ENCODE measurements around the gene ANGPTL2. TPM values are rescaled to one million over a fixed set of nuclear protein-coding genes. Genes with fewer than 3 reads are reported as not detected.
A peak's percentile ranks its signal among the peaks of the same experiment; 100 is the strongest.

Gene ANGPTL2
- total RNA-seq, 2 experiments from 2014 or later: not detected

DNA sequence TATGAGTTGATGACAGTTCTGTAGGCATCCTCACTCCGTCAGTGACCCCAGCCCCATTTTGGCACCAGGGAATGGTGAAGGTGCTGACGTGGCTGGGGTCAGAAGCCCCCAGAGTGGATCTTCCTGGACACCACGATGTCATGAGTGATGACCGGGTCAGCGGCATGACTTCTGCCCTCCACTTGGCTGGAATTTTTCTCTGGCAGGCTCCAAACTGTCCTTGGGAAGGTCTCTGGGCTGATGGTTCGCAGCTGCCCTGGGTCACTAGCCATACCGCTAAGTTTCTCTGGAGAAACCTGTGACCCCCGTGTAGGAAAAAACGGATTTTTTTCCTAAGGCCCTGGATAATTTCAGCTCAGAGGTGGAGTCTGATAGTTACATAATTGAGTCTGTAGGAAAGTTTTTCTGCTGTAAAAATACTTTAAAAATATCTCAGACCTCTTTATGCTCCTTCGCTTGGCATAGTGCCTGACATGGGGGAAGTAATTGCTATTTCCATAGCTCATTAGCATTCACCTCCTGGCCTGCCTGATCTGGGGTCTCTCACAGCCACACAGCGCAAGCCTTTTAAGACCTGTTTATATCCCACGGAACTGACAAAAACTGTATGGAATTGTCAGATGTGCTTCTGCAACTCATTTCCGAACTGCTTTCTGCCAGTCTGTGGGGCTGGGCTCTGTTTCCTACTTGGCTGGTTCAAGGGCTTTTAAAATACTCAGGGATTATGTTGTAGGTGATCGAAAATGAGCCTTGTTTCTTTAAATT lies 69.2 kb downstream of the ANGPTL2 start:
- no peak overlapping the region for H3K27ac Mint-ChIP-seq
- H3K36me3 Mint-ChIP-seq: no peaks in the 10 kb centered on the region
- H3K4me1 Mint-ChIP-seq: peaks cover 27% of the 10 kb centered on the region
- CTCF ChIA-PET: no interaction called here
- H3K27me3 Mint-ChIP-seq: no peaks in the 10 kb centered on the region
- no peak for DNase-seq
- H3K4me3 Mint-ChIP-seq: no peak overlapping the region
- no peaks in the 10 kb centered on the region for H3K9me3 Mint-ChIP-seq (ENCODE audit: low read depth)
- ATAC-seq: no peak

DNA sequence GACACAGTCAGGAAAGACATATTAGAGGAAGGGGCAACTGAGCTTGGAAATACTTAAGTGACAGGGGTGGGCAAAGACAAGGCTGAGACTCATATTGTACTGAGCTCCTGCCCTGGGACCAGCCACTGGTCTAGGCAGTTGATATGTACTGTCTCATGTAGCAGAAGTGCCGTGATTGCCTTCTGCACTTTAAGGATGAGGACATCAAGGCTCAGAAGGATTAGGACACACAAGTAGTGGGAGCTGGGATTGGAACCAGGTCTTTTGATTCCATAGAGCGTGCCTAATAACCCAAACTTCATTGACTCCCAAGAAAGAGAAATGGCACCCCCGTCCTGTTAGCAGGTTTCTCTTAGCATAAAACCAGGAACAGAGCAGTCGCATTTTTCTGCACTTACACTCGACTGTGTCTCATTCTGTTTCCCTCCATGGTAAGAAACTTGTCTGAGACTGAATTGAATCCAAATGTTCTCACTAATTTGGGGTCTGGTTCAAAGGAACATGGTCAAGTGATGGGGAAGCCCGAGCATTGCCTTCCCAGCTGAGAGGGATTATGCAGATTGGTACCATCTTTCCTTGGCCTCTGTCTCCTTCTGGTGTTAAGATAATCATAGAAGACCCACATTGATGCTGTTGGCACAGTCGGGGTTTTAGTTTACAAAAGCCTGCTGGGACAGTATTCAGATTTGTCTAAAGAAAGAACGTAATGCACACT lies 70.4 kb downstream of the ANGPTL2 start:
- Mint-ChIP-seq H3K27me3 (no peaks in the 10 kb centered on the region), H3K9me3 (ENCODE audit: low read depth) (no peaks in the 10 kb centered on the region), H3K4me1 (peaks cover 28% of the 10 kb centered on the region), H3K27ac (no peak overlapping the region), H3K36me3 (peaks cover 1% of the 10 kb centered on the region), H3K4me3 (no peak overlapping the region)
- ATAC-seq (no peak), DNase-seq (no peak)
- CTCF ChIA-PET: no interaction called here

DNA sequence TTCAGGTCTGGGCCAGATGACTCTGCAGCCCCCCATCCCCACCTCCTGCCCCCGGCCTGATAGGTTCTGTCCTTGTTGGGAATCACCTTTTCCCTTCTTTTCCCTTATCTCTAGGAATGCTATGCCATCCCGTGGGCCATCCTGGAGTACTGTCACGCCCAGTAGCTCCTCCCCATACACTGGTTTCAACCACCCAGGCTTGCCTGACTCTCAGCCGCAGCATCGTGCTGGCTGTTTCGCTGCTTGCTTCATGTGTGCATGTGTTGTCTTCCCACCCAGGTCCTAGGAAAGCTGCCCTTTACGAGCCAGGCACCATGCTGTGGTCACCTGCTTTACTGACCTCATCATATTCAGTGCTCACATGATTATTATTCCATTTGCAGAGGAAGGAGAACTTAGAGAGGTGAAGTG lies 71.8 kb downstream of the ANGPTL2 start:
- Mint-ChIP-seq H3K27ac (no peak overlapping the region), H3K4me3 (no peak overlapping the region), H3K27me3 (no peaks in the 10 kb centered on the region), H3K9me3 (ENCODE audit: low read depth) (no peaks in the 10 kb centered on the region), H3K36me3 (peaks cover 1% of the 10 kb centered on the region), H3K4me1 (peaks cover 30% of the 10 kb centered on the region)
- CTCF ChIA-PET: no interaction called here
- ATAC-seq (no peak), DNase-seq (no peak)

DNA sequence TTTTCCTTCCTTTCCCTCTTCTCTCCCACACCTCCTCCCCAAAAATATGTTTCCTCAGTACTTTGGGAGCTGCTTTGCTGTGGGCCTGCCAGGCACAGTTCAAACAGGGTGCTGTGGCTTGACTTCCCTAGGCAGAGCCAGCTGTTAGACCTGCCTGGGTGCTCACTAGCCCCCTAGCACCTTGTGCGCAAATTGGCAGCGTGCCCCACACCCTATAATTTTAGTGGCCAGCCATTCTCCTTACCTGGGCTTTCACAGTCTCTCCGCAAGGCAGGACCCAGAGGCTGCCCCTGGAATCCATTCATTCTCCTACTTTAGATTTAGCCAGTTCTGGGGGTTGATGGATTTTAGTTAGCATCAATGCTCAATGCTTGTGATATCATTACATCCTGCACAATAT lies 72.3 kb downstream of the ANGPTL2 start:
- Mint-ChIP-seq H3K27ac (no peak overlapping the region), H3K4me3 (no peak overlapping the region), H3K9me3 (ENCODE audit: low read depth) (no peaks in the 10 kb centered on the region), H3K36me3 (peaks cover 1% of the 10 kb centered on the region), H3K27me3 (no peaks in the 10 kb centered on the region), H3K4me1 (peaks cover 30% of the 10 kb centered on the region)
- DNase-seq: no peak
- ATAC-seq: no peak
- CTCF ChIA-PET: no interaction called here

DNA sequence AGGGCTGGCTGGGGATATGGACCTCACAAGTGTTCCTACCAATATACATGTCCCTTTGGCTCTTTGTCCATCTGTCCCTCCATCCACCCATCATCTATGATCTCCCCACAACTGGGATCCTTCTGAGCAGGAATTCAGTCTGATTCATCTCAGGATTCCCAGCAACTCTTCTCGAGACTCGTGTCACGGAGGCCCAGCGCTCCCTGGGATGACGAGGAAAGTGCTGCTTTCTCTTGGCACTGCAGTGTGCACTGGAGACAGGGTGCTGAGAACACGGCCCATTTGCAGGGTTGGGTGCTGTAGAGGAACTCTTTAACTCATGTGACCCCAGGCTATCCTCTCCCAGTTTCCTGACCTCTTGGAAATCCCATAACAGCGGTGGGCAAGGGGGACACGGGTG lies 72.9 kb downstream of the ANGPTL2 start:
- no peaks in the 10 kb centered on the region for H3K27me3 Mint-ChIP-seq
- no peaks in the 10 kb centered on the region for H3K9me3 Mint-ChIP-seq (ENCODE audit: low read depth)
- DNase-seq (no peak), ATAC-seq (no peak)
- H3K27ac Mint-ChIP-seq: no peak overlapping the region
- H3K4me1 Mint-ChIP-seq: peaks cover 30% of the 10 kb centered on the region
- H3K36me3 Mint-ChIP-seq: peaks cover 1% of the 10 kb centered on the region
- CTCF ChIA-PET: interaction anchor here (1.1 to 1.9 kb wide), 3 partner anchors 12 to 67 kb away, joined by 4 to 11 read pairs (median 6); no protein-coding TSS in a partner anchor
- H3K4me3 Mint-ChIP-seq: no peak overlapping the region

DNA sequence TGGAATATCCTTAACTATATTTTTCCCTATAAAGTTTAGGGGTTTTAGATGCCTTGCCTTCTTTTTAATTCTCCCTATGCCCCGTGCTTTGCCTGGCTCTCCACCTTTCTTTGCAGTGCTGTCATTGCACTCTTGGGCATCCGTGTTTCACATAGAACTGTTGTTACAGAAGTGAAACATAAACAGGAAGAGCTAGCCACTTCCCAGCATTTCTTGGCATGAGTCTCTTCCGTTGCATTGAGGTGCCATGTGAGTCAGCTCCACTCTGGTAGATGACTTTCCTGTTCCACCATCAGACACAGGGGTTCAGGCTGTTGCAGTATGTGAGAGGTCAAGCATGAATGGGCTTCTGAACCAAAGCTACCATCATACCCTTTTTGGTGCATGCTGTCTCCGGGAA lies 73.4 kb downstream of the ANGPTL2 start:
- CTCF ChIA-PET: interaction anchor here (1.1 to 1.9 kb wide), 3 partner anchors 12 to 67 kb away, joined by 4 to 11 read pairs (median 6); no protein-coding TSS in a partner anchor
- Mint-ChIP-seq H3K27ac (peak overlapping the region; percentile 65), H3K9me3 (ENCODE audit: low read depth) (no peaks in the 10 kb centered on the region)

DNA sequence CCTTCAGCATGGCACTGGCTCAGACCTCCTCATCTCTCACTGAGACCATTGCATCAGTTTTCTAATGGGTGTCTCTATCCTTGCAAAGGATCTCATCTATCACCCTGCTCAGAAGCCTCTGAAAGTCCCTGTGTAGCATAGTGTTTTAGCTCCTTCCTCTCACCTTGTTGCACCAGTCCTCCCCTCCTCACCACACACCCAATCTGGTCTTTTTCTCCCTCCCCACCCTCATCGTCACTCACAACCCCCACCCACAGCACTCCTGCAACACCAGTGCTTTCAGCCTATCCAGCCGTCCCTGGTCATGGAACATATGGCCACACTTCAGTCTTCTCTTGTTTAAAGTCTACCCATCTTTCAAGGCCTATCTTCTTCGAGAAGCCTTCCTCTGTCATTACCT lies 74.5 kb downstream of the ANGPTL2 start:
- Mint-ChIP-seq H3K36me3 (peaks cover 1% of the 10 kb centered on the region), H3K27ac (peak overlapping the region; percentile 25), H3K27me3 (peaks cover 1% of the 10 kb centered on the region), H3K4me3 (no peak overlapping the region), H3K9me3 (ENCODE audit: low read depth) (no peaks in the 10 kb centered on the region), H3K4me1 (peaks cover 30% of the 10 kb centered on the region)
- ATAC-seq (no peak), DNase-seq (no peak)
- CTCF ChIA-PET: interaction anchor here (1.6 to 1.9 kb wide), 2 partner anchors 10 to 62 kb away, joined by 6 to 11 read pairs; no protein-coding TSS in a partner anchor

More for the DNA sequence above, 73.4 kb downstream of the ANGPTL2 start:
- Mint-ChIP-seq H3K27me3 (no peaks in the 10 kb centered on the region), H3K36me3 (peaks cover 1% of the 10 kb centered on the region), H3K4me1 (peaks cover 30% of the 10 kb centered on the region), H3K4me3 (peak overlapping the region; percentile 59)
- DNase-seq (peak; percentile 75), ATAC-seq (peak; percentile 90)

GRCh38 chr9:127045148-127045547 lies 77.3 kb downstream of the ANGPTL2 start:
- H3K27me3 Mint-ChIP-seq: peaks cover 3% of the 10 kb centered on the region
- H3K9me3 Mint-ChIP-seq (ENCODE audit: low read depth): no peaks in the 10 kb centered on the region
- CTCF ChIA-PET: interaction anchor here (1.6 kb wide), 1 partner anchor 9 kb away, joined by 6 read pairs; no protein-coding TSS in a partner anchor
- peaks cover 1% of the 10 kb centered on the region for H3K36me3 Mint-ChIP-seq
- DNase-seq (no peak), ATAC-seq (no peak)
- H3K4me1 Mint-ChIP-seq: peaks cover 26% of the 10 kb centered on the region
- no peak overlapping the region for H3K27ac Mint-ChIP-seq
- no peak overlapping the region for H3K4me3 Mint-ChIP-seq

DNA sequence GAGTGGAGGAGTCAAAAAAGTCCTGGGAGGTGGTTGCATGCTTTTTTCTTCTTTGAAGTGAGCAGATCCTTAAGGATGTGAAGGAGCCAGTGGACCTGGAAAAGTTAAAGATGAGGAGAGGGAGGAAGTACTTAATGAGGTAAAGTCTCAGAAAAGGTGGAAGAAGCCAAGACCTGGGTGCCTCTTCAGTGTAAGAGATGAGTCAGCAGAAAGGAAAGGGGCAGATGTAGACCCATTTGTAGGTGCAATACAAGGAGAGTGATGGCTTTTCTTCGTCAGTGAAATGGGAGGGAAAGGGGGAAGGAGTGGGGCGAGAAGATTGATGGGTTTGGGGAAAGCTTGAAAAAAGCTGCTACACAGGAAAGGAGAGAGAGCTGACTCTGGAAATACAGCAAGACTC lies 82.9 kb downstream of the ANGPTL2 start:
- H3K27ac Mint-ChIP-seq: no peak overlapping the region
- no peaks in the 10 kb centered on the region for H3K36me3 Mint-ChIP-seq
- ATAC-seq (no peak), DNase-seq (no peak)
- H3K27me3 Mint-ChIP-seq: peaks cover 3% of the 10 kb centered on the region
- CTCF ChIA-PET: no interaction called here
- no peak overlapping the region for H3K4me3 Mint-ChIP-seq
- H3K9me3 Mint-ChIP-seq (ENCODE audit: low read depth): no peaks in the 10 kb centered on the region
- no peaks in the 10 kb centered on the region for H3K4me1 Mint-ChIP-seq

- no peaks in the 10 kb centered on the region for H3K9me3 Mint-ChIP-seq (ENCODE audit: low read depth)
- no peak for ATAC-seq
- H3K36me3 Mint-ChIP-seq: no peaks in the 10 kb centered on the region
- H3K4me1 Mint-ChIP-seq: no peaks in the 10 kb centered on the region
- no peak overlapping the region for H3K4me3 Mint-ChIP-seq
- CTCF ChIA-PET: no interaction called here
- no peak for DNase-seq
- H3K27ac Mint-ChIP-seq: no peak overlapping the region
- H3K27me3 Mint-ChIP-seq: peaks cover 3% of the 10 kb centered on the region
Measured at GRCh38 chr9:127038531-127038930, 83.9 kb downstream of the ANGPTL2 start.

Other genes with a start within 250 kb of the ANGPTL2 start
- 1 to 10 TPM; 1.9 to 4.4 TPM for gene RALGPS1, start 207.9 kb downstream of the ANGPTL2 start, total RNA-seq
- 1 to 10 TPM; 4.0 to 4.3 TPM for gene GARNL3, start 142.1 kb upstream of the ANGPTL2 start, total RNA-seq